Loucy (cell line): ENCODE results near the gene PRDM5.

Source experiments
- H2AFZ ChIP-seq: fragments of 200-600 bp; sonication (generic); 2 replicates; pipeline ENCODE4 v1.6.0; 2016; ENCODE audit warnings: antibody characterized with exemption, mild to moderate bottlenecking, low read length, moderate library complexity
- H3F3A ChIP-seq: fragments of 200-600 bp; 2 replicates; pipeline ENCODE4 v1.6.0; 2016; ENCODE audit warnings: antibody characterized with exemption, low read depth, mild to moderate bottlenecking
- H3K27me3 ChIP-seq: fragments of 200-600 bp; sonication (generic); 2 replicates; pipeline ENCODE4 v1.6.1; 2014; ENCODE audit warnings: low read length, mild to moderate bottlenecking; ENCODE audit not compliant: insufficient read depth, poor library complexity, severe bottlenecking
- H3K36me3 ChIP-seq: fragments of 200-600 bp; sonication (generic); 2 replicates; pipeline ENCODE4 v1.6.1; 2016; ENCODE audit warnings: low read length; ENCODE audit not compliant: insufficient read depth
- H3K4me1 ChIP-seq: fragments of 200-600 bp; sonication (generic); 2 replicates; pipeline ENCODE4 v1.5.1; 2014; ENCODE audit warnings: low read length, mild to moderate bottlenecking; ENCODE audit not compliant: insufficient read depth, poor library complexity, severe bottlenecking
- H3K4me2 ChIP-seq: fragments of 200-600 bp; sonication (generic); 2 replicates; pipeline ENCODE4 v1.6.0; 2014; ENCODE audit warnings: antibody characterized with exemption, low read length, low read depth, mild to moderate bottlenecking; ENCODE audit not compliant: poor library complexity, severe bottlenecking
- H3K4me3 ChIP-seq: fragments of 200-600 bp; sonication (generic); 2 replicates; pipeline ENCODE4 v1.5.1; 2014; ENCODE audit warnings: low read length, mild to moderate bottlenecking, mixed read lengths; ENCODE audit not compliant: poor library complexity, severe bottlenecking
- H3K79me2 ChIP-seq: fragments of 200-600 bp; sonication (generic); 2 replicates; pipeline ENCODE4 v1.6.1; 2014; ENCODE audit warnings: low read length; ENCODE audit not compliant: insufficient read depth
- H3K9ac ChIP-seq: fragments of 200-600 bp; sonication (generic); 2 replicates; pipeline ENCODE4 v1.6.0; 2014; ENCODE audit warnings: mild to moderate bottlenecking, low read depth, low read length, moderate library complexity; ENCODE audit not compliant: poor library complexity, severe bottlenecking
- H3K9me2 ChIP-seq: fragments of 200-600 bp; sonication (generic); replicated peaks from 2 replicates; pipeline ENCODE4 v1.6.1; 2016; ENCODE audit warnings: low read depth, low read length, mixed read lengths
- H3K9me3 ChIP-seq: fragments of 200-600 bp; sonication (generic); 2 replicates; pipeline ENCODE4 v1.6.1; 2014; ENCODE audit warnings: mild to moderate bottlenecking, antibody characterized with exemption, low read length, low read depth; ENCODE audit not compliant: insufficient read depth
- H4K20me1 ChIP-seq: fragments of 200-600 bp; sonication (generic); 2 replicates; pipeline ENCODE4 v1.6.0; 2014; ENCODE audit warnings: antibody characterized with exemption, low read length, mild to moderate bottlenecking; ENCODE audit not compliant: insufficient read depth, poor library complexity, severe bottlenecking
- EZH2phosphoT487 ChIP-seq: fragments of 200-600 bp; IDR thresholded peaks from 2 replicates; pipeline ENCODE4 v1.6.1; 2018; ENCODE audit warnings: antibody characterized with exemption, mild to moderate bottlenecking, moderate library complexity, borderline replicate concordance
- TF ChIP-seq, protein P1 (sequence below): fragments of 200-600 bp; sonication (generic); conservative IDR thresholded peaks from 2 replicates; pipeline ENCODE4 v1.5.1; 2014; ENCODE audit warnings: mild to moderate bottlenecking, antibody characterized with exemption, low read length

Gene PRDM5

DNA sequence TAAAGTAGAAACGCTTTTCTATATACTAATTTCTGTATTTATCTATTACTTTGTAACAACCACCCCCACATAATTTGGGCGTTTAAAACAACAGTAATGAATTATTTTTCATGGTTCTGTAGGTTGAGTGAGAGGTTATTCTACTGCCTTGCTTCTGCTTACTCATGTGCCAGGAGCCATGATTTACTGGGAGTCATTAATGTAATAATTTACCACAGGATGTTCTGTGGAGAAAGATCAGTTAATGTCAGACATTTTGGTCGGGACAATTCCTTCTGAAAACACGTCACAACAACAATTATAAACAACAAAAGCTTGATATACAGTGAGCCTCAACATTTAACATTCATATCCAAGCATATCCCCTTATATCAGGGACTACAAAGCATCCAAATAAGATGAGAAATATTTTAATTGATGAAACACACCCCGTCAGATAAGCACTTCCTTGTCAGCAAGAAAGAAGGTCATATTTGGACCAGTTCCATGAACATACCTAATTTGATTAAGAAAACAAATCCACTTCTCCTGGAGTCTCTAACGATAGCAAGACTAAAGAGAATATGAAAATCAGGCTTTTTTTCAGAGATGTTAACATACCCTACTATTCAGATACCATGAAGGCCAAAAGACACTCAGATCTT is 238.5 kb downstream of the PRDM5 start:
- no peak overlapping the region for H3K9ac ChIP-seq
- H3F3A ChIP-seq, result no peaks in the 10 kb centered on the region
- no peaks in the 10 kb centered on the region for H3K9me3 ChIP-seq
- TF ChIP-seq, protein P1, sequence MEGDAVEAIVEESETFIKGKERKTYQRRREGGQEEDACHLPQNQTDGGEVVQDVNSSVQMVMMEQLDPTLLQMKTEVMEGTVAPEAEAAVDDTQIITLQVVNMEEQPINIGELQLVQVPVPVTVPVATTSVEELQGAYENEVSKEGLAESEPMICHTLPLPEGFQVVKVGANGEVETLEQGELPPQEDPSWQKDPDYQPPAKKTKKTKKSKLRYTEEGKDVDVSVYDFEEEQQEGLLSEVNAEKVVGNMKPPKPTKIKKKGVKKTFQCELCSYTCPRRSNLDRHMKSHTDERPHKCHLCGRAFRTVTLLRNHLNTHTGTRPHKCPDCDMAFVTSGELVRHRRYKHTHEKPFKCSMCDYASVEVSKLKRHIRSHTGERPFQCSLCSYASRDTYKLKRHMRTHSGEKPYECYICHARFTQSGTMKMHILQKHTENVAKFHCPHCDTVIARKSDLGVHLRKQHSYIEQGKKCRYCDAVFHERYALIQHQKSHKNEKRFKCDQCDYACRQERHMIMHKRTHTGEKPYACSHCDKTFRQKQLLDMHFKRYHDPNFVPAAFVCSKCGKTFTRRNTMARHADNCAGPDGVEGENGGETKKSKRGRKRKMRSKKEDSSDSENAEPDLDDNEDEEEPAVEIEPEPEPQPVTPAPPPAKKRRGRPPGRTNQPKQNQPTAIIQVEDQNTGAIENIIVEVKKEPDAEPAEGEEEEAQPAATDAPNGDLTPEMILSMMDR, result no peak
- TF ChIP-seq EZH2phosphoT487, result no peak
- H3K27me3 ChIP-seq, result no peaks in the 10 kb centered on the region
- no peaks in the 10 kb centered on the region for H3K36me3 ChIP-seq
- H3K4me1 ChIP-seq, result no peaks in the 10 kb centered on the region
- H4K20me1 ChIP-seq, result no peaks in the 10 kb centered on the region
- no peak overlapping the region for H2AFZ ChIP-seq
- H3K9me2 ChIP-seq, result no peaks in the 10 kb centered on the region
- H3K4me3 ChIP-seq, result no peak overlapping the region
- H3K4me2 ChIP-seq, result no peak overlapping the region
- no peaks in the 10 kb centered on the region for H3K79me2 ChIP-seq

DNA sequence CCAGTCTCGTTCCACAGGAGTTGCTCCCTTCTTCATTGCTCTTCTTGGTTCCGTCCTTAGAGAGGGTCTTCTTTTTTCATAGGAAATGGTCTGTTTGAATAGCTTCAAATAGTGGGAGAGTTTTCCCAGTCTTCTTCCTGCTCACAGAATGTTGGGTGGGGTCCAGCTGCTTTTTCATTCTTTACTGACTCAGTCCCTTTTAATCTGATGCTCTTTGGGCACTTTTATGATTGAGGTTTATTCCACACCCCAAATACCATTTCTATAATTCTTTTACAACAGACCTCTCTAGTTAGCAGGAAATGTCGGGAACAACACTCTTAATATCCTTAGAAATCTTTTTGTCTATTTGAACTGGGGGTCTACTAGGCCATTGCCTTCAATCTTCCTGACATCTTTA is 239.5 kb downstream of the PRDM5 start:
- Histone ChIP-seq H3K9me3 (no peaks in the 10 kb centered on the region; the same call in 1 of the 2 replicates), H3K36me3 (no peaks in the 10 kb centered on the region), H3K27me3 (no peaks in the 10 kb centered on the region), H3K4me1 (no peaks in the 10 kb centered on the region), H3K4me3 (no peak overlapping the region), H3K9ac (no peak overlapping the region), H2AFZ (no peak overlapping the region), H3K79me2 (no peaks in the 10 kb centered on the region), H3K9me2 (no peaks in the 10 kb centered on the region), H3F3A (no peaks in the 10 kb centered on the region), H3K4me2 (no peak overlapping the region), H4K20me1 (no peaks in the 10 kb centered on the region)
- TF ChIP-seq, protein P1, result no peak
- no peak for TF ChIP-seq EZH2phosphoT487

DNA sequence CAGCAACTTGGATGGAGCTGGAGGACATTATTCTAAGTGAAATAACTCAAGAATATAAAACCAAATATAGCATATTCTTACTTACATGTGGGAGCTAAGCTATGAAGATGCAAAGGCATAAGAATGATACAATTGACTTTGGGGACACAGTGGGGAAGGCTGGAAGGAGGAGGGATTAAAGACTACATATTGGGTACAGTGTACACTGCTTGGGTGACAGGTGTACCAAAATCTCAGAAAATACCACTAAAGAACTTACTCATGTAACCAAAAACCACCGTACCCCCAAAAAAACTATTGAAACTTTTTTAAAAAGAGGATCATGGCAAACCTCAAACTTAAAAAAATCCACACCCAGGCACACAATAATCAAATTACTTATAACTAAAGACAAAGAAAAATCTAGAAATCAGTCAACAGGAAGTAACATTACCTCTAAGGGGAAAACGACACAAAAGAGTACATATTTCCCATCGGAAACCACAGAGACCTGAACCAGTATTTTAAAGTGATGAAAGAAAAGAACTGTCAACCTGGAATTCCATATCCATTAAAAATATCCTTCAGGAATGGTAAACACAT is 241.8 kb downstream of the PRDM5 start:
- Histone ChIP-seq H3K79me2 (no peaks in the 10 kb centered on the region), H3K4me2 (no peak overlapping the region), H3K4me3 (no peak overlapping the region), H3K9me2 (no peaks in the 10 kb centered on the region), H3K4me1 (no peaks in the 10 kb centered on the region), H4K20me1 (no peaks in the 10 kb centered on the region), H2AFZ (no peak overlapping the region), H3F3A (no peaks in the 10 kb centered on the region), H3K36me3 (no peaks in the 10 kb centered on the region), H3K27me3 (no peaks in the 10 kb centered on the region), H3K9me3 (no peaks in the 10 kb centered on the region; the same call in 1 of the 2 replicates), H3K9ac (no peak overlapping the region)
- TF ChIP-seq, protein P1, result no peak
- no peak for TF ChIP-seq EZH2phosphoT487
